Caki2 (cell line): ENCODE measurements around the gene C1orf105. TPM values are rescaled to one million over a fixed set of nuclear protein-coding genes. Genes with fewer than 3 reads are reported as not detected.

Experiments
- DNase-seq: peaks from one replicate; pipeline ENCODE4 v3.0.0-alpha.2; 2015; ENCODE audit warnings: low read depth
- in situ Hi-C: cut with HindIII; loops from 2 replicates; pipeline ENCODE4 v1.10.0; 2016; ENCODE audit warnings: low sequenced_read_pairs, low pct_unique_long_range_greater_than_20kb, mixed read lengths
- total RNA-seq: library from RNA; depleted of rRNA; stranded (reverse); fragments of >200 nt; shearing (Covaris generic); gene quantifications from 2 replicates; pipeline ENCODE4 v1.2.3, GENCODE V29; 2014; ENCODE audit warnings: low replicate concordance

Gene C1orf105
- total RNA-seq, 1 experiment from 2014 or later = not detected

DNA sequence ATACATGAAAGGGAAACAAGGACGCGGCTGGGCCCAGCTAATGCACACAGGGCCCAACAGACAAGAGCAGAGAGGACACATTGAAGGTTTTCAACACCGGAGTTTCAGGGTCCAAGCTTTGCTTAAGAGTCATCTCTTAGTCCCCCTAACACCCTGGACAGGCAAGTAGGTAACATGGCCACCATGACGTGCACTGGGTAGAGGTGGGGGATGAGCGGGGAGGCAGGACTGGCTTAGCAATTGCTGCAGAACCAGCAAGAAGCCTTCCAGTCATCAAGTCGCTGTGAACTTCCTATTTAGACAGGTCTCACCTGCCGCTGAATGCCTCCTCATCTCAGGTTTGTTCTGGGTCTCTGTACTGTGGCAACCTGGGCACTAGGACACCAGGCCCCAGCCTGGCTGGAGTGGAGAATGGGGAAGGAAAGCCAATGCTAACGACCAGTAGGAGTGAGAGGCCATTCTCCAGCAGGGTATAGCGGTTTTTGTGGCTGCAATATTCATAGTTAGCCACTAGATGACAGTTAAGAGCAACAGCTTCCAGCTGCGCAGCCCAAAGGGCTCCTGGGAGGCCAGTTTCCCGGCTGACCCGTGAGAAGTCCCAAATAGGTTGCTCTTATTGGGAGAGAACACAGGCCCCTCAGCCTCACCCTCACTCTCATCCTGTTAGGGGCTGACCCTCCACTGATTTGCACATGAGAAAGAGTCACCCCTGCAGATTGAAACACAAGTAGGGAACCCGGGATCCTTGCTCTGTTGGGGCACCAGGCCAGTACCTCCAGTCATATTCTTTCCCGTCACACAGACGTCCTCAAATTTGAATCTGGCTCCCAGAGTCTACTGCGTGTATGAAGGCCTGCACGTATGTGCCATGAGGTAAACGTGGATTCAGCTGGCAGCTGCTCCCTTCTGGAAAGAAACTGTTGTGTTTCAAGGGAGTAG lies 29.4 kb downstream of the C1orf105 start:
- in situ Hi-C loops = no loop called here
- peak; percentile 83 for DNase-seq

DNA sequence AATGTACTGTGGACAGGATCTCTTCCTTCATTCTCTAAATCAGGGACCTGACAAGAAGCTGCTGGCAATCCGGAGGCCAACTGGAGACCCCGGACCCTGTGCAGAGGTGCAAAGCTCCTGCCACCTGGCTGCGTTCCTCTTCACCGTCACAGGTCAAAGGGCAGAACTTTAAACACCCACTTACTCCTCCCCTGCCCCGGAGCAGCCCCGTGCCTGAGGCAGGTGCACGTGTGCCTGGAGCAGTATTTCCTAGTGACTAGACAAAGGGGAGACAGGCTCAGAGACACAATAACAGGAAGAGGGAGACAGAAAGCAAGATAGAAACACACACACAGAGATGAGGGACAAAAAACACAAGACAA lies 30.0 kb downstream of the C1orf105 start:
- peak; percentile 69 for DNase-seq
- in situ Hi-C loops = no loop called here

DNA sequence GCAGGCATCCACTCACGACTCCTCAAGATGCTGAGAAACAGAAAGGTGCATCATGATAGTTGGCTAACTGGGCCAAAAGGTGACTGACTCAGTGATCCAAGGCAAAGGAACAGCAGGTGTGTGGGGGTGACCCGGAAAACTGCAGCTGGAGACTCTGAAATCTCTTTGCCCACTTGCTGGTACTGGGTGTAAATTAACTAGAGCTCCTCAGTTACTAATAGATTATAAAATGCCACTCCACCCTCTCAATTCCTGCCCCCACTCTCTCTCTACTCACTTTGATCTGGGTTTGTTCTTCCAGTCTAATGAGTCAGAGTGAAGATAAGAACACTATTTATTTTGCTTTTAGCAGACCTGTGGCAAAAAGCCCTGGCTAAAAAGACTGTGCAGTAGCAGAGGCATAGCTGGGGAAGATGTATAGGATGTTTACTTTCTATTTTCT lies 30.5 kb downstream of the C1orf105 start:
- in situ Hi-C loops = no loop called here
- DNase-seq = peak; percentile 86

DNA sequence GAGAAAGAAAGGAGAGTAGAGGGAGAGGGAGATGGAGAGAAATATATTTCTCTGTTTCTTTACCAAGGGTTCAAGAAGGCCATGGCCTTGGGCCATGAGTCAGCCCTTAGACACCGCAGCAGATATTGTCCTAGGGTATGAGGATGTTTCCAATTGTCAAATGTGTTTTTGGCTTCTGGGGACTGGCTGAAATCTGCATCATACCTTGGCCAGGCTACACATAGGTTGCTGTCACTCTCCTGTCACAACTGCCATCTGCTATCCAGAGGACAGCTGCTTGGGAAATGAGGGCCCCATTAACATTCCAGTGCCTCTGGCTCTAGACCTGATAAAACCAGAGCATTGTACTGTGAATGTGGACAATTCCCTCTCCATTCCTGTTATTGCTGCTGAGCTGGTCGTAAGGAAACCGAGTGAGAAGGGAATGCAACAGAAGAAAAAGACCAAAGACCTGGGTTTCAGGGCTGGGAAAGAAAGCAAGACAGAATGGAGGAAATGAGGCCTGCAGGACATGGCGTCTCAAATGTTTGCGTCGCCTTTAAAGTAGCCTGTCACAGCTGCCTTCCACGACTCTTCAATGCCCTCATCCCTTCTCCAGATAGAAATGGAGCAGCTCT lies 32.2 kb downstream of the C1orf105 start:
- DNase-seq = no peak
- in situ Hi-C loops = no loop called here

DNA sequence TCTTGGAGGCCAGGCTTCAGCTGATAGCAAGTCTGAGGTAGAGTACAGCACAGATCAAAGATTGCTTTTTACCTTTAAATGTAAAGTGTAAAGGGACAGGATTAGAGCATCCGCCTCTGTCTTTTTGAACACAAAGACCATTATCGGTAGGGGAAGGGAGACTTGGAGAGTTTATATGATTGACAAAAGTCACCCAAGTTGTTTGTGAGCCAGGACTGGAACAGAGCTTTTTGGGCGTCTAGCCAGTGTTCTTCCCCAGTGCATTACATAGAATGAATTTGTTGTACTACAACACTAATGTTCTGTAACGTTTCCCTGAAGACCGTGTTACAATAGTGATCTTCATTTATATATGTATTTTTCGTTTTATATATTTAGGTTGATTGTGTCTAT lies 32.7 kb downstream of the C1orf105 start:
- DNase-seq = no peak
- in situ Hi-C loops = no loop called here

DNA sequence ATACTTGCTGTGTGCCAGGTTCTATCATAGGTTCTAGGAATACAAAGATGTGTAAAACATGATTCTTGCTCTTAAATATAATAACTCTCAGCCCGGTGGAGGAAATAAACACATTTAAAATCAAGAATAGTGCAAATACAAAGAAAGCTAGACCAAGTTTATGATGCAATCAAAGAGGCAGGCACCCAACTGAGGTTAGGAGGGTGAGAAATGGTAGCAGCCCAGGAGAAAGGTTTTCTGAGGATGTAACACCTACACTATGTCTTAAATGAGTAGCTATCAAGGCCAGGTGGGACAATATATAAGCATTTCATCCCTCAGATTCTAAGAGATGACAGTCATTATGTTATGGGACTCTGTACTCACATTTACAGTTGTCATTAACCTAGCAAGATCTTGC lies 33.1 kb downstream of the C1orf105 start:
- in situ Hi-C loops = no loop called here
- no peak for DNase-seq

DNA sequence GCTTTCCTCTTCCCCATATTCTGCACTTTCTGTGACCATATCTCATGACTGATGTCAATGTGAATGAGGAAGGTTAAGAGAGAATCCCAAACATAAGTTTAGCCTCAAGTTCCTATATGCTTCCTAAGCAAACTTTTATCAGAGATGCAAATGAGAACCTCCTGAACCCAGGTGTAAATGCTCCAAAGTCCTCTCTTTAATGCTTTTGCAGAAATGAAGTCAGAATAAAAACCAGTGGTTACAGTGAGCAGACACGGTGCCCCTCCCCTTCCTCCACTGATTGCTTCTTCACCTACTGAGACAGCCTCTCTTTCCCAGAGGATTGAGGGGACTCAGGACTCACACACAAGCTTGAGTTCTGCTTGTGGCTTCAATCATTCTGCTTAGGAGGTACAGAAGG lies 35.0 kb downstream of the C1orf105 start:
- in situ Hi-C loops = no loop called here
- no peak for DNase-seq

DNA sequence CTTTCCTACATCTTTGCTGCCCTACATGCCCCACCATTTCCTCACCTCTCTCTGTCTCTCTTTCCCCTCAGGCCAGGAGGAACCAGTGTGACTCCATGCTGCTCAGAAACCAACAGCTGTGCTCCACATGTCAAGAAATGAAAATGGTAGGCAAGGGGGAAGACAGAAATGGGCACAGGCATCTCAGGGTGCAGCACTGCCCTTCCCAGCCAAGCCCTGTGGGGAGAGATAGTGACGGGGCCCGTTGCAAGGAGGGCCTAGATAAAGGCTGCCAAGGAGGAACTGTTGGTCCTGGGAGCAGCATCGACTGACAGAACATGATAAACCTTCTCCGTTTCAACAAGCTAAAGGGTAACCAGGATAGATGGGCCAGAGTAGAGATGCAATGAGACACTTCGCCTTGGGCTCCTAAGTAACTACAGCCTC lies 35.9 kb downstream of the C1orf105 start:
- in situ Hi-C loops = no loop called here
- DNase-seq = no peak

DNA sequence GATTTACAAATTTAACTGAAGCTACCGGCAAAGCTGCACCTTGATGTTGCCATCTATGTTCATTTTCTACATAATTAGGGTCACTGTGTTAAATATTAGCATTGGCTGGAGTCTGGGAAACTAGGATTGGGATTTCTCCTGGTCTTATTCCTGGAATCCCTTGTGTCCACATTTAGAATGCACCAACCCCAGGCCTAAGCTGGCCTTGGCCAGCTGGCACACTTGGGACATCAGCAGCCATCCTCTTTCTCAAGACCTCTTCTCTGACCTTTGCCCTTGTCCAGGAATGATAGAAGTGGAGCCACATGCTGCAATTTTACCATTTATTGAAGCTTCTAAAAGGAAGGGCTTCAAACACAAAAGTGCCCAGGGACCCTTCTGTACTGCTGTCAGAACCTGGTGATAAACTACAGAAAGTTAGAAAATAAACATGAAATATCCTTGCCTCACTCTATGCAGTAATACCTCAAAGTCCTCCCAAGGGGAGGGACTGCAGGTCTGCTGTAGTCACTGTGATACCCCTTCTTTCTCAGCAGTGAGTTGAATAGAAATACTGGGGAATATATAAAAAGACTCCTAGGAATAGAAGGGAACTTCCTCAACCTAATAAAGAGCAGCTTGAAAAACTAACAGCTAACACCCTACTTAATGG lies 37.1 kb downstream of the C1orf105 start:
- no peak for DNase-seq
- in situ Hi-C loops = no loop called here

DNA sequence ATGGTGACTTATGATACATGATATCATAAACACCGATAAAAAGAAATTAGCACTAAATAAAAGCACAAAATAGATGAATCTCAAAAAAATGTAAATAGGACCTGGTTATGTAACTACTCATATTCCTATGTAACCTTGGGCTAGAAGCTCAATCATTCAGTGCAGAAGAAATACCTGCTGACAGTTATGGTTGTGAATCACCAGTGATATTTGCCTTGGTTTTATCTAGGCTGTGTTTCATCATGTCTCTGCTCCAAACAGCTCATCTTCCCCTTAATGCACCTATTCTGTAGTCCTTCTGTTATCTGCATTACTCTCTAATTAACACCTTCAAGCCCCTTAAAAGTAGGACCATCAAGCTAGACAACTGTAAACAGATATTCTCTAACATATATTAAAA lies 39.7 kb downstream of the C1orf105 start:
- no peak for DNase-seq
- in situ Hi-C loops = no loop called here

DNA sequence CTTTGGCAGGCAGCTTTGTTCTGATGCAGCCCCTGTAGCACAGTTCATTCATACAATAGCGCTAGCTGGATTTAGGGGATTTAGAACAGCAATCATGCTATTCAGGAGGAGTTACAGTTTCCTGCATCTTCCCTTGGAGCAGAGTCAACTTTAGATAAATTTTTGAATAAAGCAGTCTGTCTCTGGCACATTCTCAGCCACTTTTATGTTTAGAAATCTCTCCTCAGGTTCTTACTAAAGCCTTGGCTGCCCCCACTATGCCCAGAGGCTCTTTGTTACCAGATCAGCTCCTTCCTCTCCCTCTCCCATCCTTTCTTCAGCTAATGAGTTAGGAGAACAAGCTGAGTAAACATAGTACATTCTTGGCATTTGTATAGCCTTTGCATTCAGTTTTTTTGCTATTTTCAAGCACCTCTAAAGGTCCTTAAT lies 40.4 kb downstream of the C1orf105 start:
- in situ Hi-C loops = no loop called here
- no peak for DNase-seq

DNA sequence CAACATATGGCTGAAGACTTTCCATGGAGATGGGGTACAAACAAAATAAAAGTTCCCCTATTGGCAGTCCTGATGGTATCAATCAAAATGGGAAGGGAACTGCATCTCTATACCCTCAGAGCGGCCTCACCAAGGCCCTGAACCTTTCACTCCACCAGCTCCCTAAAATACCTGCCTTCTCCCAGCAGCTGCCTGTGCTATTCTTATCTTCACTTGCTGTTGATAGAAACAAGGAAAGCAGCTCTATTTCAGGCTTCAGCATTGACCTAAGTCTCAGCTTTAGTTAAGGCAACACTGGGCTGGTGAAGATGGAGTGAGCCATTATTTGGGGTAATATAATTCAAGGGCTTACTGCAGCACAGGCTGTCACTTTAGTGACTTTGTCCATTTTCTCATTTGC lies 45.1 kb downstream of the C1orf105 start:
- no peak for DNase-seq
- in situ Hi-C loops = no loop called here

DNA sequence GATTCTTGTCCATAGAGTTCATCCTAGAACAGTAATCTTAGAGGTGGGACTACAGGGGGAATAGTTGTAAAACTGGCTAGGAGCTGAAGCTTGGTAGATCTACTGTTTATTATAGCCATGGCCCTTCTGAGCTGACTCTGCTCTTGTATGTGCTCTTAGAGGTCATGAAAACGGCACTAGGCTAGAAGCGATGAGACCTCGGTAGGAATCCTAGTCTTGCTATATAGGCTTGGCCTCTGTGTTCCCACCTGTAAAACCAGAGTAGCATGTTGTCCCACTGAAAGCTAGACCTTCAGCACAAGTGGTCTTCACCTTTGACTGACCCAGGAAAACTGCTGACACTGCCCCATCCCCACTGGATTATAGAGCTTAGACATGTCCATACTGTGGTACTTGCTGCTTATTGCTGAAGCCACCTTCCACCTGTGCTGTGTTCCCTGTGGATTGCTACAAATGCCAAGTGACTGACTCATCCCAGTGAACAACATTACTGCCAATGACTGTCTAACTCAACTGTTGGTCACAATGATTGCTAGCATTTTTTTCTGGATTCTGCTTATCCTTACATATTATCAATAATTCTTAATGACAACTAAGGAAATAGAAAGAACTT lies 46.4 kb downstream of the C1orf105 start:
- in situ Hi-C loops = no loop called here
- DNase-seq = no peak

DNA sequence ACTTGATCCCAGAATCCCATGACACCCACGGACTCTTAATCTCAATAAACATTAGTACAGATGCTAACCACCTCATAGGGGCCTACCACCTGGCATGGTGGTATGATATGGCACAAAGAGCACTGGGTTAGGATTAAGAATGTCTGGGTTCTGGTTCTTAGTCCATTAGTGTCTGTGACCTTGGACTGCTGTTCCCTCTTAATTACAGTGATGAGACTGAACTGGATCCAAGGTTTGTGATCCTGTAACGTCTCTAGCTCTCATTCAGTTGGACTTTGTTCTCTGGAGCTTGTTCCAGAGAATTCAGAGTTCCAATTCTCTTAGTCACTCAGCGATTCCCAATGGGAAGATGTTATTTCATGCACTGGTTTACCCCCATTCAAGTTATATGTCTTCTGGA lies 47.0 kb downstream of the C1orf105 start:
- in situ Hi-C loops = no loop called here
- no peak for DNase-seq

DNA sequence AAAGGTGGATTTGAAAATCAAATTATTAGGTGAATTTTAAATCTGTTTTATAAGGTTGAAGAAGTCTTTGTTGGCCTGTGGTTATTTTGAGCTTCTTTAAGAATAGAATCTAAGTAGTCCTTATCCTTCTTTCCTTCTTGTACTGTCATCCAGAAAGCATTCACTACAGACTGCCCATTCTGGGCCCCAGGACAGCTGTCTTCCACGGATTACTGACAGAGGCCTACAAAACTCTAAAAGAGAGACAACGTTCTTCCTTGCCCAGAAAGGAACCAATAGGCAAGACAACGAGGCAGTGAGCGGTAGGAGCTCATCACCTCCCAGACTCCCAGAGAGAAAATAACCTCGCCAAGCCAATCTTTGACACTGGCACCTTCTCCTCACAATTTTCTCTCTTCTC lies 47.8 kb downstream of the C1orf105 start:
- in situ Hi-C loops = no loop called here

DNA sequence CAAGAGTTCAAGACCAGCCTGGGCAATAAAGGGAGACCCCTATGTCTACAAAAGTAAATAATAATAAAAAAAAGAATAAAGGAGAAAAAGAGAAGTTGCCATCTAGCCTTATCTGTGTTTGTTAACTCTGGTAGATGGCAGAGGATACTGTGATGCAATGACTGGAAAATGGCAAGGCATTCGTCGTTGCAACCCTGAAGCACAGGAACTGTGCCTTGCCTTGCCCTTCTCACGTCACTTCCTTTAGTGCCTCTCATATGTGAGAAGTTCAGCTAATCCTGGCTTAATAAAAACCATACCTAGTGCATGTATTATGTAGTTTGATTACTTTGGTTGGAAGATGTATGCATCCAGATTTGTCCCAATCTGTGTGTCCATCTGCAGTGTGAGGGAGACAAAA lies 49.2 kb downstream of the C1orf105 start:
- DNase-seq = no peak
- in situ Hi-C loops = no loop called here

More for the DNA sequence above, 47.8 kb downstream of the C1orf105 start:
- DNase-seq = no peak

DNA sequence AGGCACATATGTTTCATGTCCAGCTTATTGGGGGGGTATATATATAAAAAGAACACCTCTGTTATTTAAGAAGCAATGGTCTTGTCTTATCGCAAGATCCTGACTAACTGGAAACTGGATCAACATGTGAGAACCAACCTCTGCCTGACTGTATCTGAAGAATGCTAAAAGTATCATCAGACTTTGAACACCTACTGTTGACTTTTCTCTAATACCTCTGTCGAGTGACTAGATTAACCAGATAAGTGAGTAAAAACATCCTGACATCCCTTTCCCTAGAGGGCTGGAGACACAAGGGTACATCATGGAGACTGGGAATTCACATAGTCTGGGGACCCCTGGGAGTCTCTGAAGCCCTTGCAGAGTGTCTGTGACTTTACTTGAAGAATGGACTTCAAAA lies 49.7 kb downstream of the C1orf105 start:
- in situ Hi-C loops = no loop called here
- DNase-seq = no peak

DNA sequence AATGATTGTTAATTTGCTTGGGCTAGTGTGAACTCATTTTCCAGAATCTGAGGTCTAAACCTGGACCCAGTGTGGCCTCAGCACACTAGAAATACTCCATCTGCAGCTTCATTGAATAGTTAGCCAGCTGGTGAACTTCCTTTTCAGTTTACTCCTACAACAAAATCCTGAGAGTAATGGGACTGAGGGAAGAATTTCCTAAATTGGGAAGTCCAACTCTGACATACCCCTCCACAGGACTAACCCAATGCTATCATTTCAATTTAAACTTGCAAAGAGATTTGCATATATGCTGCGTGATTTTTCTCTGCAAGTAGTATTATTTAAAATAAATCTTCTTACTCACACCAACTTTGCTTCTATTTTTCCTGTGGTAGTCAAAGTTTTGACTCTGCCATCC lies 51.2 kb downstream of the C1orf105 start:
- in situ Hi-C loops = no loop called here

DNA sequence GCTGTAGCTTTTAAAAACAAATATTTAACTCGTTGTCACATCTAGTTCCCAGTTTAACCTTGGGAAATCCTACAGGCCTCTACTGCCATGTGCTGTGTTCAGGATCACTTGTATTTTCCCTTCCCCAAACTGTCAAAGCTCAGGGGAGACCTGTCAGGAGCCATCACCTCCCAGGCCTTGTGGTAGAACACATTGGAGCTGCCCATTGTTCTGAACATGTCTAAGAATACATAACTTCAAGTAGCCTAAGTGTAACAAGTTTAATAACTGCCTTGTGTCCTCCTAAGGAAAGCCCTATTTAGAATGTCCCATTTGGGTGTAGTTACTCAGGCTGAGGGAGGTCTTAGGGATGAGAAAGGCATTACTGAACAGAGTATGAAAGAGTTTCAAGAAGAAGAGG lies 52.0 kb downstream of the C1orf105 start:
- in situ Hi-C loops = no loop called here
- no peak for DNase-seq

More for the DNA sequence above, 51.2 kb downstream of the C1orf105 start:
- DNase-seq = no peak
